Measurements from ENCODE around the gene TOR1AIP1.
A peak's percentile ranks its signal among the peaks of the same experiment; 100 is the strongest.
"Not testable (repeated sequence)": the region's sequence is repeated elsewhere in the genome, so short reads cannot be mapped to it uniquely, and the experiment has no call there.

The TOR1AIP1 gene

GRCh38 chr1:179882253-179883039 lies at the start of gene TOR1AIP1:
Gene TOR1AIP1, plus strand, starts transcription at chr1:179882285. Its CDS starts 218 bp downstream, at chr1:179882503.
- peak; percentile 93 for DNase-seq (ENCODE audit: low read depth, low spot score)

- not testable (repeated sequence) for DNase-seq (ENCODE audit: low read depth, low spot score)
Measured at GRCh38 chr1:179836686-179837445, 45.2 kb upstream of the TOR1AIP1 start.

GRCh38 chr1:179840107-179840506 lies 42.0 kb upstream of the TOR1AIP1 start:
- no peak for DNase-seq (ENCODE audit: low read depth, low spot score)

DNA sequence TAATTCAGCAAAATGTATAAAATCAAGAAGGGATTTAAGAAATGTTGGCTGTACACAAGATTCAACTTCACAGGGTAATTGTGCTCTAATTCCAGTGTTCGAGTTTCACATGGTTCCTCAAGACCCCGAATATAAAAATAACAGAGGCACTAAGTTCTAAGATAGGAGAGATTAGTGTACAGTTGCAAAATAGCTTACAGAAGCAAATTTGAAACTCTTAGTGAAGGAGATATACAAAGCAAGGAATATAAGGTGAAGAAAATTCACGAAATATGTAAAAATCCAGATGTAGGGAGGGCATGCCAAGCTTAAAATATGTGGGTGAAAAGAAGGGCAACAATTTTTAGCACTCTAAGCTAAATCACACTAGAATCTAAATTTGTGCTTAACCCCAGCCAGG lies 33.9 kb upstream of the TOR1AIP1 start:
- DNase-seq (ENCODE audit: low read depth, low spot score) = no peak

DNA sequence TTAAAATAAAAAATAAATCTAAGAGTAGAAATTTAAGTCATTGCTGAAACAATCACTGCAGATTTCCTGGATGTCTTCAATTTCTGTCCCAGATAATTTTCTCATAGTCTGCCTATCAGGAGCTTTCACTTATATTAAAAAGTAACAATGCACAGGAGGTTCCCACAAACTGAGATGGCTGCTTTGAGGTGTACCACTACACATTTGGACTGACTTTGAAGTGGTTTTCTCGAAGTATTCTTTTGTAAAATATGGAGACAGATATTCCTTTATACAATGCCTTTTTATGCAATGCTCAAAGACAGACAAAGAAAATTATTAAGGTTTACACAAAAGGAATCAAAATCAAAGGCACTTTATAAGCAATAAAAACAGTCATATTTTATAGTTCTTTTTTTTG lies 29.0 kb upstream of the TOR1AIP1 start:
- DNase-seq (ENCODE audit: low read depth, low spot score) = no peak

GRCh38 chr1:179855831-179856230 lies 26.3 kb upstream of the TOR1AIP1 start:
- not testable (repeated sequence) for DNase-seq (ENCODE audit: low read depth, low spot score)

DNA sequence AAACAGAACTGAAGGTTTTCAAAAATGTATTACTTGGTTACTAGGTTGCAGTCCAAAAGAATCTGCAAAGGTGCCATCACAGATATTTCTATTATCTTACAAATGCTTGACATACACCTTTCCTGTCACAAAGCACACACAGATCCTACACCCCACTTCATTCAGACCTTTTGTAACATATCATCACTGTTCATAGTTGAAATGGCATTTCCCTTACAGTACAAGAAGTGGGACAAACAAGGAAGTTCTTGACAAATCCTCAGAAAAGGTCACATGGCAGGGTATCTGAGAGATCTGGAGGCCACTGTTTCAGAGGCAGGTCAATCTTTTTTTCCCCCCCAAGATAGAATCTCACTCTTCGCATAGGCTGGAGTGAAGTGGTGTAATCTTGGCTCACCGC lies 25.8 kb upstream of the TOR1AIP1 start:
- no peak for DNase-seq (ENCODE audit: low read depth, low spot score)

DNA sequence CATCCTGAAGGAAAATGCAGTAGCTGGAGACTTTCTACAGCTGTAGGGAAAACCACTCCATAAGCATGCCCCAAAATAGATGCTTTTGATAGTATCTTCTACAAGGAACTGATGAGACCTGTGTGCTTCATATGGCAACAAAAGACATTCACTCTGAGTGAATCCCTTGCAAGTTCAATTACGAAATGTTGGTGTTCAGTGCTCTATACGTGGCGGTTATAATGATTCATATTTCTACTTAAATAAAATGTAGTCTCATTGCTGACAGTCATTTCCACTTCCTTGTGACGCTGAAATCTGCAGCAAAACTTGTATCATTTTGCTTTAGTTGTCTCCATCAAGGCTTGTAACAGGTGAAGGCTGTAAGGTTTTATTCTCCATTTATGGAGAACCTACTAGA lies 25.1 kb upstream of the TOR1AIP1 start:
- DNase-seq (ENCODE audit: low read depth, low spot score) = no peak

- DNase-seq (ENCODE audit: low read depth, low spot score) = no peak
Measured at GRCh38 chr1:179860652-179861051, 21.4 kb upstream of the TOR1AIP1 start.

GRCh38 chr1:179865377-179865776 lies 16.7 kb upstream of the TOR1AIP1 start:
- DNase-seq (ENCODE audit: low read depth, low spot score) = no peak

DNA sequence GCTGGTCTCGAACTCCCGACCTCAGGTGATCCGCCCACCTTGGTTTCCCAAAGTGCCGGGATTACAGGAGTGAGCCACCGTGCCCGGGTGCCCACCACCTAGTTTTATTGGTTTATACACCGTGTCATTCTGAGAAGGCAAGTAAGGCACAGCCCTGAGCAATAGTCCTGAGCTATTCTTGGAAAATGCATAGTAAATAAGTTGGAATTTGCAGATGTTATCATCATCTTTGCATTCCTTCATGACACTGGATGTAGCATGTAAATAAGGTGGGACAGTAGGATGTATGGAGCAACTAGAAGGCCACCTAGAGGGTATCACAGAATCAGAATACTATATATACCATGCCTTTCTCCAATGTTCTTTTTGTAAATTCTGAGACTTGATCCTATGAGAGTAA lies 15.5 kb upstream of the TOR1AIP1 start:
- no peak for DNase-seq (ENCODE audit: low read depth, low spot score)

DNA sequence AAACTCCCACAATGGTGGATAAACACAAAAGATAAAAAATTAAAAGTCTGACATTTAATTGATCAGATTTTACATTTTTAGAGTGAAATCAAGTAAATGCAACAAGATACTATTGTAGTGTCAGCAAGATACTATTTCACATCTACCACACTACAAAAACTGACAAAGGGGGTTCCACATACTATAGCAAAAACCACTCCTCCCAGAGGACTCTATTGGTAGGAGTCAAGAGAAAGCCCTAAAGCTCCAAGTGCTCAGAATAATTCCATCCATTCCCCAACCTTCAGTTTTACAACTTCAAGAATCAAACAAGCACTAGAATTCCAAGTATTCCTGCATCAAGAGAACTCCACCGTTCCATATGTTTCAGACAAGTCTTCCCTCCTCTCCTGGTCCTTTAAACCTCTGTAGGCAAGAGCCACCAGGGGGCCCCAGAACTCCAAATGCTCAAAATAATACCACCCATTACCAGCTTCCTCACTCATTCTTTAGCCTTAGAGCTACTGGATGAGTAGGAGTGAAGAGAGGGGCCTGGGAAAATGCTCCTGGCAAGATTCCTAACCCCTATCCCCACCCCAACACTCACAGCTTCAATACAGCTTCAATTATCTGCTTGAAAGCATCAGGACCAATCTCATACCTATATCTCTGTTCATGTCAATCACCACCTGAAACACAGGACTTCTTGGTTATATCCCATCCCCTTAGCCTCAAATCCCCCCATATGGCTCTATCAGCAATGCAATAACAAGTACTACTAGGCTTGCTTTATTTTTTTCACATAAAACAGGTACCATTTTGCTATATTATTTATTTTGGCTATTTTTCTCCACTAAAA lies 14.4 kb upstream of the TOR1AIP1 start:
- DNase-seq (ENCODE audit: low read depth, low spot score) = peak; percentile 24

DNA sequence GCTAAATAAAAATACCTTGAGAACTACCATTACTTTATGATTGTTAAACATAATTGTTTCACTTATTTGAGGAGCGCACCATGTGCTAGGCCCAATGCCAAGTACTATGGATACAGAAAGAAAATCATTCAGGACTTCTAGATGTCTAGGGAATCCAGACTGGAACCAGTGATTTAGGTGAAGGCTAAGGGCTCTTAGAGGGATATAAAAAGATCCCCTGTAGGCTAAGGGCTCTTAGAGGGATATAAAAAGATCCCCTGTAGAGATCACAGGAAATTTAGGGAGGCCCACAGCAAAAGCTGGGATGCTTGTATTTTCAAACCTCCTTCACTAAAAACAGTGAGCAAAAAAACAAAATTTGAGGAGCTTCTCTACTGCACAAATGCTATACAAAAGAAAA lies 11.2 kb upstream of the TOR1AIP1 start:
- no peak for DNase-seq (ENCODE audit: low read depth, low spot score)

DNA sequence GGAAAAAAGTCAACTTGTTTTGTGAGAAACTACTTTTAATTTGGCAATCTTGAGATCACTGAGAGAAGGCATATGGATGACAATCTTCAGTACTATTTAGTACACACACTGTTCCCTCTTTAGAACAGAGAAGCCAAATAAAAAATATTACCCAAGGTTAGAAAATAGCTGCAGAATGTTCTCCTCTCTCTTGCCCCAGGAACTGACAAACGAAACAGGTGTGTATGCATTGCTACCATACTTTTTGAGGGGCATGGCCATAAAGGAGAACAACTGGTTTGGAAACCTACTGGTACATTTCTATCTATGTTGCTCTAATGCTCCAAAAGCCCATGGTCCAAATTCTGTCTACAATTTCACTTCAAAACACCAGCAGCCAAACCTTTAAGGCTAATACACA lies 10.1 kb upstream of the TOR1AIP1 start:
- DNase-seq (ENCODE audit: low read depth, low spot score) = no peak

GRCh38 chr1:179872558-179872957 lies 9.5 kb upstream of the TOR1AIP1 start:
- DNase-seq (ENCODE audit: low read depth, low spot score) = no peak

DNA sequence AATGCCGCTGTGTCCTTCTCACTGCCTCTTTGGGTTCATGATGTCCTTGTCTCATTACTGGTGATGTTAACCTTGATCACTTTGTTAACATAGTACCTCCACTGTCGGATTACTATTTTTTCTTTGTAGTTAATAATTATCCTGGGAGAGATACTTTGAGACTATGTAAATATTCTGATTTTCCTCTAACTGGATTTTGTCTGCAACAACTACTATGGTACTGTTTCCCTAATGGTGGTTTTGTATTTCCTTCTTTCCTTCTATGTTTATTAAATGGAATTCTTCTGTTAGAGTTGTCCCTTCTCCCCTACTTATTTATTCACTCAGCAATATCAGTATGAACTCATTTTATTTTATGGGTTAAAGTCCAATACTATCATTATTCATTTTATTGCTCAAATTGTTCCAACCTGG lies 8.6 kb upstream of the TOR1AIP1 start:
- no peak for DNase-seq (ENCODE audit: low read depth, low spot score)

DNA sequence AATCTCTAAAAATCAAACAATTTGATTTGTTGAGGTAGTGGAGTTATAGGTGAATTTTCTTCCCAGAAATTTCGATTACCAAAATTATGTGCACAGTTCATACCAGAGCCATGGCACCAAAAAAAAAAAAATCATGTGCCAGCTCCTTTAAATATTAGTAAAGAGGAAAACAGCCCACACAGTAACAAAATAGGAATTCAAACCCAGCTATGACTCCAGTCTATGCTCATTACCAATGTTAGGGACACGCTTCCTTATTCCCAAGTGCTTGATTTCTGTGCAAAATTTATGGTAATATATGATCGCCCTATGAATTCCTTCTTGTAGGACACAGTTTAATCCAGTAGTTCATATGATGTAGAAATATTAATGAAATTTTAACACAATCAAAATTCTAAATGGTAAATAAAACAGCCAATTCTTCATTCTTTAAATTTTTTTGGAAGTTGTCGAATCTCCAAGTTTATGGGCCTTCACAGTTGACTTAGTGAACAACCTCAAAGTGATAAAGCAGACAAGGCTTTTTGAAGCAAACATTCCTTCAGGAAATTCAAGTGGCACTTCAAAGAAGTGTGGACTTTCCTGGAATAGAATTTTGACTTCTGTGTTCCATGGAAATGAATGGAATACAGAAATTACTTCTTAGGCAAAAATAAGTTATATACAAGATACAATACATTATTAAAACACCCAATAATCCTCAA lies 6.3 kb upstream of the TOR1AIP1 start:
- no peak for DNase-seq (ENCODE audit: low read depth, low spot score)

DNA sequence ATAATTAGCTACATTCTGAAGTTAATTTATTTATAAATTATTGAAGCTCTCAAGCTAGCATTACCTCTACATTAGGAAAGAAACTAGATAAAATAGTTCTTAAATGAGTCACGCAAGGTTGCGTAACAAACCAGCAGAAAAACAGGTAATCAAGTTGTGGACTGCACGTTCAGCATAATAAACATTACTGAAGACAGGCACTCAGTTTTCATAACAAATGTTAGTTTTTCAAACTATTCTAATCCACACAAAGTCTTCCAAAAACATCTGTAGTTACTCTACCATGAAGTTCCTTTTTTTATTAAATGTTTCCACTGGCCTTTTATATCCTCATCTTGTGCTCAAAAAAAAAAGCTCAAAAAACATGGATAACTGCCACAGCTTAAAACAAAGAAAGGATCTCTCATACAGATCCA lies 5.8 kb upstream of the TOR1AIP1 start:
- DNase-seq (ENCODE audit: low read depth, low spot score) = no peak

DNA sequence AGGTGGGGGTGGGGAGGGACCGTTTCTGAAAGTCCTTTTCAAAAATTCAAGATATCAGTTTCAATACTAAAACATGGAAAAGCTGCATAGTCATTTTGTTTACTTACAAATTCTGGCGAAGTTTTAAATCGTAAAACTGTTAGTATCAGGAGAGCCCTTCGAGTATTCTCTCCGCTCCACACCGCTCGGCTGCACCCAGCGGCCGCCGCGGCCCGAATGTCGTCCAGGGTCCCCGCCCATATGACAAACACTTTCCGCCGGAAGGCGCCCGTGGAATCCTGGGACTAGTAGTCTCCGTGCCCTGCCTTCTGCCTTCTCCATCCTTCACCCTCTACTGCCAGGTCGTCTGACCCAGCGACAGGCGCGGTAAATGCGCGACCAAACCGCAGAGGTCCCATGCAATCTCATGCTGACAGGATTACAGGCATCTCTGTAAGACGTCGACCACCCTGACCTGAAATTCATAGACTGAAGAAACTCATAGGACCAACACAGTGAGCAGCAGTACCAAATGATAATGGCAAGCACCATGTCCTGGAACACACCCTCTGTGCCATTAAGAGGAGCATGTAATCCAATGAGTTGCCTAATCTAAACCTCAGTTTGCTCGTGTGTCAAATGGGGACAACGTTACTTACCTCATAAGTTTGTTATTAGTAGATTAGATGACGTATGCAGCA lies 4.4 kb upstream of the TOR1AIP1 start, which contains the start of gene TOR1AIP2:
Gene TOR1AIP2, minus strand, starts transcription at position 218 of the 680 bp plus-strand sequence. CDS start 25,138 bp downstream, outside the sequence.
- peak; percentile 44 for DNase-seq (ENCODE audit: low read depth, low spot score)

DNA sequence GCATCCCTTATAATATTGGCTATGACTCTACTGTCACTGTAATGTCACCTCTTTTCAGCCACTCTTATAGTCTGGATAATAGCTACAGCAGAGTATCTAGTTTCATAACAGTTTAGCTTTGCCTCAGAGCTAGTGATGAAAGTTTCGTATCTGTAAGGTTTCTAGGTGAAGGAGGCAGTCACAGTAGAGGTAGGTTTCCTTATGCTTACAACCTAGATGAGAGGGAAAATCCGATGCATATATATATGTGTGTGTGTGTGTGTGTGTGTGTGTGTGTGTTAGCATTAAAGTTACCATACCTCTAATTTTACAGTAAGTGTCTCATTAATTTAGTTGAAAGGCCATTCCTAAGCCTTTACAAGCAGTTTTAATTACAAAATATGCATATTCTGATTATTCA lies 2.3 kb upstream of the TOR1AIP1 start:
- no peak for DNase-seq (ENCODE audit: low read depth, low spot score)

Measured in smooth muscle cell of the brain vasculature (primary cell).